K562 (cell line): ENCODE results near the gene UCP1. TPM values are rescaled to one million over a fixed set of nuclear protein-coding genes. Genes with fewer than 3 reads are reported as not detected.

Experiments used
- CAMTA2 ChIP-seq: fragments of 250-450 bp; sonication (Bioruptor Pico); conservative IDR thresholded peaks from 2 replicates; pipeline ENCODE4 v1.5.1; 2022
- CBX1 ChIP-seq: sonication (generic); IDR thresholded peaks from 2 replicates; pipeline ENCODE4 v1.6.1; 2016; ENCODE audit warnings: antibody characterized with exemption, low read depth, mild to moderate bottlenecking
- E4F1 ChIP-seq: fragments of 250-450 bp; sonication (Bioruptor Pico); IDR thresholded peaks from 2 replicates; pipeline ENCODE4 v1.5.0; 2021; ENCODE audit warnings: mild to moderate bottlenecking, borderline replicate concordance
- ERF ChIP-seq: fragments of 450-650 bp; formaldehyde crosslinking; IDR thresholded peaks from 2 replicates; pipeline ENCODE4 v1.4.0; 2020; ENCODE audit warnings: mild to moderate bottlenecking, mixed read lengths
- FOXM1 ChIP-seq, 2 experiments: fragments of 450-650 bp in 1 of 2; sonication (generic) in 1 of 2; formaldehyde crosslinking in 1 of 2; IDR thresholded peaks; 2 replicates each; pipeline versions ENCODE4 v1.6.1 to v1.9.0; 2017 to 2022; ENCODE audit warnings: low read depth in 2 of 2, mild to moderate bottlenecking in 2 of 2, missing genetic modification reagents in 1 of 2, moderate library complexity in 1 of 2
- HES1 ChIP-seq: fragments of 450-650 bp; IDR thresholded peaks from 2 replicates; pipeline ENCODE4 v1.6.1; 2016; ENCODE audit warnings: low read depth, mild to moderate bottlenecking, moderate library complexity
- MAZ ChIP-seq, 2 experiments: fragments of 450-650 bp in 1 of 2; sonication (generic) in 1 of 2; formaldehyde crosslinking; IDR thresholded peaks in 1 of 2; conservative IDR thresholded peaks in 1 of 2; 2 replicates each; pipeline versions ENCODE4 v1.4.0 to v1.5.0; 2020; ENCODE audit warnings: mild to moderate bottlenecking in 1 of 2, missing genetic modification reagents in 1 of 2
- NCOA6 ChIP-seq: fragments of 450-650 bp; IDR thresholded peaks from 2 replicates; pipeline ENCODE4 v1.6.1; 2017; ENCODE audit warnings: mild to moderate bottlenecking
- RNF2 ChIP-seq: sonication (generic); IDR thresholded peaks from 2 replicates; pipeline ENCODE4 v1.6.1; 2016
- SMARCC2 ChIP-seq: fragments of 450-650 bp; IDR thresholded peaks from 2 replicates; pipeline ENCODE4 v1.6.1; 2017; ENCODE audit warnings: antibody characterized with exemption, moderate library complexity, mild to moderate bottlenecking, low read depth
- VEZF1 ChIP-seq: fragments of 200-800 bp; sonication (Bioruptor generic); IDR thresholded peaks from 2 replicates; pipeline ENCODE4 v1.6.1; 2017; ENCODE audit warnings: missing genetic modification characterization, missing compliant biosample characterization
- ZNF318 ChIP-seq, 2 experiments: fragments of 450-650 bp; IDR thresholded peaks; 2 replicates each; pipeline ENCODE4 v1.6.1; 2016; ENCODE audit warnings: mild to moderate bottlenecking in 2 of 2, borderline replicate concordance in 1 of 2, low read depth in 1 of 2, moderate library complexity in 1 of 2
- ZNF444 ChIP-seq: fragments of 250-450 bp; sonication (Bioruptor Pico); IDR thresholded peaks from 2 replicates; pipeline ENCODE4 v1.4.0; 2020; ENCODE audit warnings: mild to moderate bottlenecking, moderate library complexity
- ZNF785 ChIP-seq: fragments of 250-450 bp; sonication (Bioruptor Pico); IDR thresholded peaks from 2 replicates; pipeline ENCODE4 v1.4.0; 2020; ENCODE audit warnings: mild to moderate bottlenecking
- polyA plus RNA-seq, 8 experiments: library from polyadenylated mRNA; depleted of rRNA in 4 of 8; stranded (reverse) in 5 of 8; unstranded in 3 of 8; fragments of >200 nt; fragmentation: Nextera tagmentation in 2 of 8; fragmentation: Illumina TruSeq in 1 of 8; extraction: Ambion mirVana in 2 of 8; extraction: Trizol in 1 of 8; gene quantifications; 2 replicates each; pipeline versions ENCODE4 v1.2.1 to v1.2.3, GENCODE V29; 2011 to 2014; ENCODE audit warnings: inconsistent platforms in 1 of 8, missing spikeins in 1 of 8
- total RNA-seq, 7 experiments: library from RNA; depleted of rRNA in 6 of 7; stranded (reverse); fragments of >200 nt in 6 of 7; fragmentation: Illumina TruSeq in 2 of 7; extraction: Trizol in 2 of 7; gene quantifications; 2 replicates each; pipeline versions ENCODE4 v1.2.1 to v1.2.3, GENCODE V29; 2011 to 2021; ENCODE audit warnings: low replicate concordance in 1 of 7

The UCP1 gene
- total and polyA plus RNA-seq, 9 of the 15 experiments (the other 6 are each of a cell fraction or from before 2014, with no cell fraction given) = not detected

- TF ChIP-seq SMARCC2 (peak; percentile 78; the same call in 1 of the 2 replicates), HES1 (peak; percentile 64), MAZ (CRISPR knock-in tag; conservative IDR thresholded peaks at IDR 0.05 in 1 of 2, IDR thresholded peaks at IDR 0.05 in 1 of 2) (no peak), VEZF1 (CRISPR knock-in tag) (no peak), ZNF444 (CRISPR knock-in tag) (no peak), ZNF785 (CRISPR knock-in tag) (no peak), RNF2 (no peak; the same call in 1 of the 2 replicates), CBX1 (no peak), CAMTA2 (CRISPR knock-in tag) (no peak), ERF (CRISPR knock-in tag) (no peak), E4F1 (no peak), ZNF318 (IDR thresholded peaks at IDR 0.05; ENCODE audit: borderline replicate concordance in 1 of 2, low read depth in 1 of 2) (no peak), NCOA6 (no peak), FOXM1 (IDR thresholded peaks at IDR 0.05; ENCODE audit: low read depth) (peak; percentile 88), FOXM1 (CRISPR knock-in tag; IDR thresholded peaks at IDR 0.05; ENCODE audit: low read depth) (no peak)
Observed at GRCh38 chr4:140529434-140529833, 39.3 kb downstream of the UCP1 start (continued).
